GM04504 (cell line): ENCODE measurements around the gene UBR2.
"Not testable (repeated sequence)": the region's sequence is repeated elsewhere in the genome, so short reads cannot be mapped to it uniquely, and the experiment has no call there.

Experiments used
- DNase-seq: peaks from one replicate; pipeline ENCODE4 v3.0.0-alpha.2; 2012; ENCODE audit warnings: low read depth

UBR2 gene

DNA sequence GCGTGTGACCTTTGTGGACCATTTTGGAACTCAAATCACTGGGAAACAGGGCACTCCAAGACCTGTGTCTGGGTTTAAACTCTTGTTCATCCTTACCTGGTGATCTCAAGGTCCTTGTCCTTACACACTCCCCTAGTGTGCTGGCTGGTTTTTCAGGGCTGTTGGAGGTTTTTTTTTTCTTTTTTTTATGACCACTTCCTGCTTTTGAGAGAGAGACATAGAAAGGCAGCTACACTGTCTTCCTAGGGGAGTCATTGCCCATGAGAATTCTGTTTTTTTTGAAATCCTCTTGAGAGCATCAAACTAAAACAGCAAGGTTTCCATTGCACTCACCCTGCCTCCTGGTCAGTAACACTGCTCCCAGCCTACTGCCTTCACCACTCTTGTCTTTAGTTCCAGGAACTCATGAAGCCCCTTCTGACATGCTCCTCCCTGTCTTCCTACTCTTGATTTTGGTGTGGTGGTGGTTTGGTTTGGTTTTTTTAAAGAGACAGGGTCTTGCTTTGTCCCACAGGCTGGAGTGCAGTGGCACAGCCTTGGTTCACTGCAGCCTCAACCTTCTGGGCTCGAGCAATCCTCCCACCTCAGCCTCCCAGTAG lies 130.0 kb downstream of the UBR2 start:
- no peak for DNase-seq

DNA sequence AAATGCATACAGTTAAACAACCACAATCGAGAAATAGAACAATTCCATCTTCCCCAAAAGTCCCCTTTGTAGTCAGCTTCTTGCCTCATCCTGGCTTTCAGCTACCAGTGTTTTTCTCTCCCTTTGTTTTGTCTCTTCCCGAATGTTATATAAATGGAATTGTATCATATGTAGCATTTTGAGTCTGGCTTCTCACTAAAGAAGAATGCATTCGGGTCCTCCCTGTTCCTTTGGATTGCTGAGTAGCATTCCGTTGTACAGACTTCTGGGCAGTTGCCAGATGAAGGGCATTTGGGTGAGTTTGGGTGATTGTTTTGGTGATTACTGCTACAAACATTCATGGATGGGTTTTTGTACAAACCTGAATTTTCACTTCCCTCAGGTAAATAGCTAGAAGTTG lies 130.8 kb downstream of the UBR2 start:
- DNase-seq = peak; percentile 60

DNA sequence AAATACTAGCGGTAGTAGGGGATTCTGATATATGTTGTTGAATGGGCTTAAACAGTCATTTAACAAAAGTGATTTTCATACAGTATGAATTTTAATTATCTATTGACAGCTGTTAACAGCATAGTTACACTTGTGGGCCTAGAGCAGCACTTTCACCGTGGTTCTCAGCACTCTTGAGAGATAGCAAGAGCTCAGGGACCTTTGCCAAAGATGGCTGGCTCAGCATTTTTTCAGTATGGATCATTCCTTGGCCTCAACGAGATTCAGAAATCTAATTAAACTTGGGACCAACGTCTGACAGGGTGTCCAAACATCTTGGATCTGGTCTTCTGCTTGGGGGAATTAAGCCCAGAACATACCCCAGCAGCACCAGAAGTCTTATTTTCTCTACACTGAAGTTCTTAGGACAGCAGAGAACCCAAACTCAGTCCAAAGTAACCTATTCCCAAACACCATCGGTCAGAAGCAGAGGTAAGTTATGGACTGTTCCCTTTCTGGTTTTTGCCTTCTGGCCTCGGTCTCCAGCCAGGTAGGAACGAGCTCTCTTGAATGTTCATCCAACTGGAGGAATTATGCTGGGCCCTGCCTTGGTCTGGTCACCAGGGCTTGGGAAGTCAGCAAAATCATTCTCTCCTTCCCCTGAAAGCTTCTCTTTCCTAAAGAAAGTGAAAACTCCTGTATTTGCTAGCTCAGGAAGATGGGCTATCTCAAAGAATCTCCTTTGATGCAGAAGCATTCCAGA lies 132.9 kb downstream of the UBR2 start:
- DNase-seq = peak; percentile 74

DNA sequence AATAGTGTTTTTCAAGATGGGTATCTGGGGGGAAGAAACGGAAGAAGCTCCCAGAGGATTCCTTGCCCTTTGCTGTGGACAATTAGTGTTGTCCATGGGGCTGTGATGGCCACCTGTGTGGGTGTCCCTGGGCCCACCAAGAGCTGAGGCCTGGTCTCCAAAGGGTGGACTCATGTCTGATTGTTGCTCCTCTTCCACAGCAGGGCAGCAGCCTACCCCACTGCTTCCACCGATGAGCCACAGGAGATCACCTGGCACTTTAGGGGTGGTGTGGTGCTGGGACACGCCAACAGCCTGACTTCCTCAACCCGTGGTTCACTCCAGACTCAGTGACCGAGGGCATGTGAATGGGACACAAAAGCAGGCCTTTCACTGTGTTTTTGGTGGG lies 133.4 kb downstream of the UBR2 start:
- no peak for DNase-seq

DNA sequence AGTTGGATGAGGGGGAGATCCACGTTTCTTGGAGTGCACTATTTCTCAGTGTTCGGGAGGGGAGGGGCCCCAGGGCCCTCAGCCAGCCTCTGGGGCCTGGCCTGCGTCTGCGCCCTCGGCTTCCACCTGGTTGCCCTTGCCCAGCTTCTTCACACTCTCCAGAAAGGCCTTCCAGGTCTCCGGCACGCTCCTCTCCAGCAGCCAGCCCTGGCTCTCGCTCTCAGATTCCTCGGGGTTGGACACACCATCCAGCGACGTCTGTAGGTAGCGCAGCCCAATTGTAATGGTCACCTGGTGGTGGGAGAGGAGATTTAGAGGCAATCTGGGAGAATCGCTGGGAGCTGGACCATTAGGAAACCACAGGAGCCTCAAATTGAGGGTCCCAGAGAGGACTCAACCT lies 134.4 kb downstream of the UBR2 start:
- no peak for DNase-seq

DNA sequence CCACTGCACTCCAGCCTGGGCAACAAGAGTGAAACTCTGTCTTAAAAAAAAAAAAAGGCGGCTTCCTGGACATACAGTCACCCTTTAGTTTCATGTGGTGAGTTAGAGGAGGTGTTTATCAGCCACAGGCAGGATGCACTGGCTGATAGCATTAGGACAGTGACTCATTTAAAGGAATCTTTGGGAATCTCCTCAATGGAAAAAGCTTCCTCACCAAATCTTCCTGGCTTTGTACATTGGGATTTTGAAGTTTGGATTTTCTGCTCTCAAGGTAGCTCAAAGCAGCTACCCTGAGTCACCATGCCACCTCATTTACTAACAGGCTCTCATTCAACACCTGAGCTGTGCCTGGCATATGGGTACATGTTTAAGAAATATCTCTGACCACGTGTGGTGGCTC lies 138.4 kb downstream of the UBR2 start:
- DNase-seq = no peak

DNA sequence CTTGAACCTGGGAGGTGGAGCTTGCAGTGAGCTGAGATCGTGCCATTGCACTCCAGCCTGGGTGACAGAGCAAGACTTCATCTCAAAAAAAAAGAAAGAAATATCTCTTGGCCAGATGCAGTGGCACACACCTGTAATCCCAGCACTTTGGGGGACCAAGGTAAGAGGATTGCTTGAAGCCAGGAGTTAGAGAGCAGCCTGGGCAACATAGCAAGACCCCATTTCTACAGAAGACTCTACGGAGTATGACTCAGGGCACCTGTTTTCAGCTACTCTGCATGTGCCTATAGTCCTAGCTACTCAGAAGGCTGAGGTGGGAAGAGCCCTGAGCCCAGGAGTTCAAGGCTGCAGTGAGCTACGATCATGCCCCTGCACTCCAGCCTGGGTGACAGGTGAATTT lies 139.0 kb downstream of the UBR2 start:
- DNase-seq = not testable (repeated sequence)

DNA sequence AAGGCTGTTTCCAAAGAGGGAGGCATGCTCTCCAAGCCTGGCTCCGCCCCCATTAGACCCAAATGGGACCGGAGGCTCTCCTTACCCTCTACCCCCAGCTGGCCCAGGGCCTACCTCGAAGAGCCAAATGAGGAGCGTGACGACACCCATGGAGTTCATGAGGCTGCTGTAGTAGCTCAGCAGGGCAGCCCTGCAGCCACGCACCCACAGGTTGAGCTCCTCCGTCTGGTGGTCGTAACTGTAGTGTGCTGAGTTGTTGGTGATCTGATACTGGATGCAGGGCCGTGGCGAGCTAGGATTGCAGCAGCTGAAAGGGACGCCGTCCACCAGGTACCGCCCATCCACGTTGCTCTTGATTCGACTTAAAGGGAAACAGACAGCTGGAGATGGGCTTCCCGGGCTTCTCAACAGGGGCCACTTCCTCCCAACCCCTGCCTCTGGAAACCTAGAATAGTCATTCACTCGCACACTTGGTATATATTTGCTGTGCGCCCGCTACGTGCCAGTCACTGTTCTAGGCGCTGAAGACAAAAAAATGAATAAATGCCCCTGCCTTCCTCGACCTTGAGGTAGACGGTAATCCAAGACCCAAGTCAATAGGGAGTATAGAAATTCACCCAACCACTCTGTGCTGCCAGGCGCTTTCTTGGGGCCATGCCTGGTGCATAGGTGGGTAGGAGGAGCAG lies 140.6 kb downstream of the UBR2 start:
- no peak for DNase-seq

DNA sequence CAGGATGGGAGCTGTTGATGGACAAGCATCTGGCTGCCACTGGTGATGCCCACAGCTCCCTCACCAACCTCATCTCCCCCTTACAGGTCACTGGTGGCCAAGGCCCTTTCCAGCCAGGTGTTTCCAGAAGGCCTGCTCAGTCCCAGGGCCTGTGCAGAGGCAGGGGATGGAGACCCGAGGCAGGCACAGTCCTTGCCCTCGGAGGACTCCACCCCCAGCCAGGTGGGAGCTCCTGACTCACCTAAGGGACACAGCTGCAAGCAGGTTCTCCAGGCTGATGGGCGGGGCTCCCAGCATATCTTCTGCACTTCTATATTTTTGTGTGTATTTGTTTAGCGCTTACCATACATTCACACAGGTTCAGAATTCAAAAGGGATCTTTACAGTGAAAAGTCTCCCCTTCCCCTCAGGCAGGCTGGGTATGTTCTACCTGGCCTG lies 141.1 kb downstream of the UBR2 start:
- no peak for DNase-seq

DNA sequence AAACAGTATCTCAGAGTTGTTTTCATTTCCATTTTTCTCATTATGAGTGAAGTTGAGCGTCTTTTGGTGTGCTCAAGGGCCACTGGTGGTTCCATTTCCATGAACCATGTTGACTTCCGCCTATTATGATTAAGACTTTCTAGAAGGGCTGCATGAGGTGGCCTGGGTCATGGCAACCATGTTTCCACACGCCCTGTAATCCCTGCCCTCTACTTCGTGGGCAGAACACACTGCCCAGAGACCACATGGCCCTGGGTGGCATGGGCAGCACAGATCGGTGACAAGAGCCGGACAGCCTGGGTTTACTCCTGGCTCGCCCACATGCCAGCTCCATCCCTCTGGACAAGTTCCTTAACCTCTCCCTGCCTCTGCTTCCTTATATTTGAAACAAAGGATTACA lies 143.8 kb downstream of the UBR2 start:
- no peak for DNase-seq

DNA sequence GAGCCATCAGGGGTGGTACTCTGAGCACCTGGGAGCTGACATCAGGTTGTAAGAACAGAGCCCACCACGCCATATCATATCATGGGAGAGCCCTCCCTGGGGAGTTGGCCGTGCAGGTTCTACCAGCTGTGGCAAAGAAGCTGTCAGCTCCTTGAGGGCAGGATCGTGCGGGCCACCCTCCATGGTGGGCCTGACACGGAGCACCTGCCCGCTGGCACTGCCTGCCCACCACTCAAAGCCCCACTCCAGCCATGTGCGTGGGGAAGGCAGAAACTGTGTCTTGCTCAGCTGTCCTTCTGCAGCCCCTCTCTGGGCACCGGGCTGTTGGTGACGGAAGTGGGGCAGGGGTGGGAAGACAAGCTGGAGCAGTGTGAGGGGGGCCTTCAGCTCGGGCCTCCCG lies 144.3 kb downstream of the UBR2 start:
- DNase-seq = no peak

DNA sequence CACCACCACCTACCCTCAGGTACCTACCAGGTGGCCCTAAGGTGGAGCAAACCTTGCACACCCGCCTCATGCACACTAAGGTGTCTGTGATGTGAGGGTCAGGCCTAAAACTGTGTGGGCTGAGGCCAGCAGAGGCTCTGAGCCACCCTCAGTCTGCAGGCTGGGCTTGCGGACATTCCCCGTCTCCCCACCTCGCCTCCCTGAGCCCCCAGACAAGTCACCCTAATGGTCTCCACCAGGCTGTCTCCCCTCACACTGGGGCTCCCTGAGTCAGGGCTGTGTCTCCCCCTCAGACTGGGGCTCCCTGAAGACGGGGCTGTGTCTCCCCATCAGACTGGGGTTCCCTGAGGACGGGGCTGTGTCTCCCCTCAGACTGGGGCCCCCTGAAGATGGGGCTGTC lies 146.0 kb downstream of the UBR2 start:
- no peak for DNase-seq

DNA sequence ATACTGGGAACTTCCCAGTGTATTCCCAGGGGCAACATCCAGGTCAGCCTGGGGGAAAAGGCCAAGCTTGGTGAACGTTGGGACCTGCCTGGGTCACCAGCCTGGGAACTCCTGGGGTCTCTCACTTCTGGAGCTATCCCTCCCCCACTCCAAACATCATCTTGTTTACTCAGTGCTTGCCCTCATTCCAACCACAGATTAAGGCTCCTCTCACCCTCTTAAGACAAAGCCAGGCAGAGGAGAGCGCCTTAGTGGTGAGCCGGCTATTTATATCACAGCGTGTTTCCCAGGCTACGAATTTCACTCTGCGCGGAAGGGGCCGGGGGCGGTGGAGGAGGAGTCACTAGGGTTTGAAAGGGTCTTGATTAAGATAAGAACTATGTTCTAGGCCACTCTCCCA lies 146.5 kb downstream of the UBR2 start:
- no peak for DNase-seq

DNA sequence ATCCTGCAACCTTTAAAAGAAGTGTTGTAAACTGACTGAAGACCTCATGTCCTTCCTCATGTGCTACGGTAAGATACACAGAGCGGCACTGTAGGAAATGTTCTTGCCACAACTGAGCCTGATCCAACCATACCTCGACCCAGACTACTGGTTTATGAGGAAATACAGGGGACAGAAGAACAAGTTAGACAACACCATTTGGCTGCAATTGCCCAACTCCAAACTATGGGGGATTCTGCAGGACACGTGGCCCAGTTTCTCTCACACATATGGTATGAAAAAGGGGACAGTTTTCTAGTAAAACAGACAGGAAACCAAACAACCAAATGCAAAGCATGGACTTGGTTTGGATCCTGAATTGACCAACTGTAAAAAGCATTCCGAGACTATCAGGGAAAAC lies 148.1 kb downstream of the UBR2 start:
- DNase-seq = no peak

DNA sequence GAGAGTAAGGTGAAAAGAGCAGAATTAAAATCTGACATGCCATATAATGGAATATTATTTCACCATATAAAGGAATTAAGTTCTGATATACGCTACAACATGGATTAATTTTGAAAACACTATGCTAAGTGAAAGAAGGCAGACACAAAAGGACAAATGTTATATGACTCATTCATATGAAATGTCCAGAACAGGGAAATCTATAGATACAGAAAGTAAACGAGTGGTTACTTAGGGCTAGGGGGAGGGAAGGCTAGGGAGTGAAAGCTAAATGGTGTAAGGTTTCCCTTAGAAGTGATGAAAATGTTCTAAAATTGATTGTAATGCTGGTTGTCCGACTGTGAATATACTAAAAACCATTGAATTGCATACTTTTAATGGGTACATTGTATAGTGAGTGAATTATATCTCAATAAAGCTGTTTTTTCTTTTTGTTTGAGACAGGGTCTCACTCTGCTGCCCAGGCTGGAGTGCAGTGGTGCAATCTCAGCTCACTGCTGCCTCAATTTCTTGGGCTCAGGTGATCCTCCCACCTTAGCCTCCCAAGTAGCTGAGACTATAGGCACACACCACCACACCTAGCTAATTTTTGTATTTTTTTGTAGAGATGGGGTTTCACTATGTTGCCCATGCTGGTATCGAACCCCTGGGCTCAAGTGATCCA lies 150.4 kb downstream of the UBR2 start:
- no peak for DNase-seq

DNA sequence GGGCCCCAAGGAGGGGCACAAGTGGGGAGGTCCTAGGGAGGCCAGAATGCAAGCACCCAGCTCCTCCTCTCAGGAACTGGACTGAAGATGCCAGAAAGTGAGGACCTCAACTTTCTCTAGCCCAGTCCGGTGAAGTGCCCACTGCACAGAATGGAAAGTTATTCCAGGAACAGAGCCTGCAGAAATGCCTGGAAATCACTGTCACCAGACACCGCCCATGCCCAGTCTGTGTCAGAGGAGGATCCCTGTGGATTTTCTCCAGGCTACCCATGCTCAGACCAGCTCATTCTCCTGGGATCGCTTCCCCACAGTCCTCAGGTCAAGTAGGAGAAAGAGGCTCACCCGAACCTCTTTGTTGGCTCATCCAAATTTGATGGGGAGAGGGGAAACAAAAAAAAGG lies 152.0 kb downstream of the UBR2 start:
- DNase-seq = no peak

DNA sequence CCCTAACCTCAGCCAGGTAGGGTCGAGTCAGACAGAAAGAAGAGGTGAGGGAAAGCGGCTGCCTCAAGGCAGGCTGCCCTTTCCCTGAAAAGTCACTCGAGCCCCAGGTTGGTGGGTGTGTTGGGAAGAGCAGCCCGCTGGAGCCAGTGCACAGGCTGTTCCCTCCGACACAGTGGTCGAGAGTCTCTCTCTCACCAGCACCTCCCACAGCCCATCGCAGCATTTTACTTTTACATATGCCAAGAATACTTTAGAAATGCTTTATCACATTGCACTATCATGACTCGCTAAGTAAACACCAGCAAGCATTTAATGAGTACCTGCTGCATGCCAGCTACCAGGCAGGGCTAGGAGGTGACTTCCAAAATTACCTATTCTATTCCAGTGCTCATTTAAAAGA lies 156.9 kb downstream of the UBR2 start:
- no peak for DNase-seq

DNA sequence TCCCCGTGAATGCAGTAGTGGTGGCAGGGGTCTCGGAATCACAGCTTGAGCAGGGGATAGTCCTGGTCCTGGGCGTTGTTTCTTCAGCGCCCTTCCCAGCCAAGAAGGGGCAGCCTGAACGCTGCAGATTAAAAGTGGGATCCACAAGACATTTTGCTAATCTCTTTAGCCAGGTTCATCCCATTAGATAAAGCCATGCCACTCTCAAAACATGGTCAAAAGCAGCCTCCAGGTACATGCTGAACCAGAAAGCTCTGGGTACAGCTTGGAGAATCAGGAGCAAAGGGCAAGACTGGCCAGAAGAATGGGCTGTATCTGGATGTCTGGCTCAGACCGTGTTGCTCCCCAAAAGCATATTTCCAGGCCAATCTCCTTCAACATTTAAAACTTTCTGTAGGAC lies 158.7 kb downstream of the UBR2 start, which contains the start of gene PRPH2:
PRPH2 (minus strand) TSS at position 101 of the 400 bp plus-strand sequence. CDS start 263 bp downstream, outside the sequence.
- no peak for DNase-seq

DNA sequence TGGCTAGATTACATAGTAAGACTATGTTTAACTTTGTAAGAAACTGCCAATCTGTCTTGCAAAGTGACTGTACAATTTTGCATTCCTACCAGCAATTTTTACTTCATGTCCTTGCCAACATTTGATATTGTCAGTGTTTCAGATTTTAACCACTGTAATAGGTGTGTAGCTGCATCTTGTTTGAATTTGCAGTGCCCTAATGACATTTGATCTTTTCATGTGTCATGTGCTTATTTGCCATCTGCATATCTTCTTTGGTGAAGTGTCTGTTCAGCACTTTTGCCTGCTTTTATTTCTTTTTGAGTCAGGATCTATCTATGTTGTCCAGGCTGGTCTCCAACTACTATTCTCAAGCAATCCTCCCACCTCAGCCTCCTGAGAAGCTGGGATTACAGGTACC lies 161.0 kb downstream of the UBR2 start:
- no peak for DNase-seq

DNA sequence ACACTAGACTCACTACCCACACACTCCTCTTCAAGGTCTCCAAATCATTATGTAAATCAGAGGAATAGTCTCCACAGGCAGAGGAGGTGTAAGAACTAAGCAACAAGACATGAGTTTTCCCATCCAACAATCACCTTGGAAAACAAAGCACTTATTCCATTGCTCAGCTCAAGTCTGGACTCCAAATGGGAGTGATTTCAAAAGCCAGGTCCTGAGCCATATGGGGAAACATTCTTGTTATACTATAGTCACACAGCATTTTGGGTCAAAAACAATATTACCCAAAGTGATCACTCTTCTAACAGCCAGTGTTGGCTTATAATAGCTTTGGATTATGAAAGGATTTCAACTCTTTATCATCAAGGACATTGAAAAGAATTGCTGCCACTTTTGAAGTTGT lies 162.2 kb downstream of the UBR2 start:
- no peak for DNase-seq

DNA sequence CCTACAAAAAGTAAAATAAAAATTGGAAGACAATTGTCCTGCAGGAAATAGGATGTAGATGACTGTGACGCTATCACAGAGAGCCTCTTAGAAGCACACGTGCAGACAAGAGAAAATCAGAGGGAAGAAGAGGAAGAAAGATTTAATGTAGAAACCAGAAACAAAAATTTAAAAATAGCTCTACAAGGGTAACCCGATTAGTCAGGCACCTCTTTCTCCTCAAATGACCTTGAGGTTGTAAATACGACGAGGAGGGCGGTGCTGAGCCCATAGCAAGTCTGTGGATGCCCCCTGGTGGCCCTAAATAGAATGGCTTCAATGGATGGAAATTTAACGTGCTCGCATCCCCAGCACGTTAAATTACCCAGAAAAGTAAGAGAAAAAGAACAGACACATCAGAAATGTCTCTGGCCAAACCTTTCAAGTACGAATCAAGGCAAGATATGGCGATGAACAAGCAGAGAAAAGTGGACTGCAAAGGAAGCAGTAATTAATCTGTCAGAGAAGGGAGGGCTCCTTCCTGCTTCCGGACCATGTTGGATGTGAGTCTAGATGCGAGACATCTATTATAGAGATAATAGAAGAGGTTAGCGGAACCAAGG lies 162.8 kb downstream of the UBR2 start:
- DNase-seq = peak; percentile 68

DNA sequence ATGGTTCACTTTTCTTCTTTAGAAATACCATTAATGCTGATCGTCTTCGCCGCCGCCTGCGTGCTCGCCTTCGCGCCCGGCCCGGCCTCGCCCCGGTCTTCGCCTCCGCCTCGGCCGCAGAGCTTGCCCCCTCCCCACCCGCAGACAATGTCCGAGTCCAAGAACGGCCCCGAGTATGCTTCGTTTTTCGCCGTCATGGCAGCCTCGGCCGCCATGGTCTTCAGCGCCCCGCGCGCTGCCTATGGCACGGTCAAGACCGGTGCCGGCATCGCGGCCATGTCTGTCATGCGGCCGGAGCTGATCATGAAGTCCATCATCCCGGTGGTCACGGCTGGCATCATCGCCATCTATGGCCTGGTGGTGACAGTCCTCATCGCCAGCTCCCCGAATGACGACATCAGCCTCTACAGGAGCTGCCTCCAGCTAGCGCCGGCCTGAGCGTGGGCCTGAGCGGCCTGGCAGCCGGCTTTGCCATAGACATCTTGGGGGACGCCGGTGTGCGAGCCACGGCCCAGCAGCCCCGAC lies 163.3 kb downstream of the UBR2 start:
- no peak for DNase-seq
